Activated CD4-positive, alpha-beta T cell treated with anti-CD3 and anti-CD28 coated beads for 24 hours (primary cell): ENCODE data around the gene PROK2.

Source experiments
- DNase-seq, 2 donors: peaks; one replicate each; pipeline ENCODE4 v3.0.0-alpha.2; 2020; ENCODE audit warnings: low read depth in 2 of 2

PROK2 gene

DNA sequence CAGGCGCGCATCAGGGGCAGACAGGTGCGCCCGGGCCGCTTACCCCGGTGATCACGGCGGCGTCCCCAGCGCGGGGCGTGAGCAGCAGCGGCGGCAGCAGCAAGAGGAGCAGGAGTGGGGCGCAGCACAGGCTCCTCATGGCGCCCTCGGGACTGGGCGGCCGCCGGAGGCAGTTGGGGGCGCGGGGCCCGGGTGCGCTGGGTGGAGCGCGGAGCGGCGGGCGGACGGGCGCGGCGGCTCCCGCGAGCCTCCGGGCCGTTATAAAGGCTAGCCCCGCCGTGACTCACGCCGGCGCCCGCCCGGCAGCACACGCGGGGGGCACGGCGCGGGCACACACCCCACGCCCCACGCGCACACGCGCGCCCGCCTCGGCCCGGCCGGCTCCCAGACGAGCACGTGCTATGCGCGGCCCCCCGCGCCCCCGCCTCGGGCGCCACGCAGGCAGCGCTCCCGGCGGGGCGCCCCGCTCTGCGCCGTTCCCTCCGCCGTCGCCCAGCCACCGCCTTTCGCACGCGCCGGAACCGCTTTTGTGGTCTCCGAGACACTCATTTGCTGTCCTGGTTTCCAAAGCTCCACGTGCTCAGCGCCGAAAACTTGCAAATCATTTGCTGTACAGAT, at the start of gene PROK2:
Gene PROK2 (minus strand): TSS at position 235 of the 618 bp plus-strand sequence. CDS start 96 bp downstream, at position 139.
- DNase-seq, result peak in 1 of 2 donors; percentile 33

DNA sequence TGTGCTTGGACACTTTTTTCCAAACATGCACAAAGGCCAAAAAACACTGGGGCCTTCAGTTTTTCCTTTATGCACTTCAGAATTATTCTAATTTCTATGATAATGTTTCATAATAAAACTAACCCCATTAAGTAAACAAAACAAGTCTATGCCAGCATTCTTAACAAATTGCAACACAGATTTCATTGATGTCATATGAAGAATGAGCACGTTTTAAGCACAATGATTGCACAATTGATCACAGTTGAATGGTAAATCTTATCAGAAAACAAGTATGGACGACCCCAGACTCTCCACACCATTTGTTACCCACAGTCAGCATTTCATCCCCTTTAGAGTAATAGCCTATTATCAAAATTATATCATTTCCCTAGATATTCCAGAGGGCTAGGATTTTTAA, 46.7 kb upstream of the PROK2 start:
- no peak for DNase-seq

DNA sequence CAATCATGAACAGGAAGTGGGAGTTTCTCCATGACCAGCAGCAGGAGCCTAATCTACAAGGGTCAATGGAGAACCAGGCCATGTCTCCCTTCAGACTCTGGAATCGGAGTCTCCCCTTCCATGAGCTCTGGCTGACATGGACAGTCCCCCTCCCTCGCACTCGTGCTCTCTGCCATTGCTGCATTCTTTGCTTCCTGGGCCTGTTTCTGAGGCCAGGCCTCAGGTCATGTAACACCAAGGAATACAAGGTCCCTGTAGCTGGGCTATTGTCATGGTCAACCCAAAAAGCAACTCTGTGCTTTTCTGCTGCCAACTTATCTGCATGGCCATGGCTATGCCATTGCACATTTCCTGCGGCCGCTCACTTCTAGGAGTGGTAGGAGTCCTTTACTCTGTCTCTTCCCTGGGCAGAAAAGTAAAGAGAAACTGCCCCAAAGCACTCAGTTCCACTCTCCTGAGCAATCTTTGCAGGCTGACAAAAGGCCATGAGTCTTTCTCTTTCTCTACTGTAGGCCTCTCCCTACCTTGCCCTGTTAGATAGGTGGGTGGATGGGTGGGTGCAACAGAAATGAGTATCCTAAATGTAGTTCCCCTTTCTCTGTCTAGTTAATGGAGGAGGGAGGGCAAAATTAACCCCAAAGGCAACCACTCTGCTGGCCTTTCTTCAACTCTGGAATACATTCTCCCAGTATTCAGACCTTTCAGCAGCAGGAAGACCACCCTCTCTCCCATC, 40.8 kb upstream of the PROK2 start:
- no peak for DNase-seq

DNA sequence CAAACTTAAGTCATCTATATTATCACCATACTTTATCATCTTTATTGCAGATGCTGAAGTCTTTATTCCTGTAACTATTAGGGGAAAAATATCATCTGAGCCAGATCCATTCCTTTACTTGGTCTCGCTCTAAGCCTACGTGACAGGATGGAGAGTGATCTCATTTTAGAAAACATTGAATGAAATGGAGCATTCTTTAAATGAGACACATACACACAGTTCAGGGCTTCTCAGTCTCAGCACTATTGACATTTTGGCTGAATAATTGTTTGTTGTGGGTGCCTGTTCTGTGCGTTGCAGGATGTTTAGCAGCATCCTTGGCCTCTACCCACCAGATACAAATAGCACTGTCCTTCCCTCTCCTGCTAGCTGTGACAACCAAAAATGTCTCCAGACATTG, 36.2 kb upstream of the PROK2 start:
- DNase-seq, result no peak

DNA sequence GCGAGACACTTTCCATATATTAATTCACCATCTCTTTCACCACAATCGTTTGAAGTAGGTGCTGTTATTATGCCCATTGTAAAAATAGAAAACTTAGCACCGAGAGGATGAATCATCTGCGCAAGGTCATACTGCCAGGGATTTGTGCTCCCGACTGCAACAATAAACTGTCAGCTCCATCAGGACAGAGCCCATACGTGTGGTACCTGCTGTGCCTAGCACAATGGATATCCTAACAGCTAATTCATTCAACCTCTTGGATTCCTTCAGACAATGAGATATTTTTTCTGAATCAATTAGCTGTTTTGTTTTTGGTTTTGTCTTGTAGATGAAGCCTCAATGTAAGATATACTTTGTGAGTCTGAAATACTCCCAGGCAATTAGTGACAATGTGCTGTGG, 32.3 kb upstream of the PROK2 start:
- DNase-seq, result no peak

GRCh38 chr3:71816767-71817156, 31.8 kb upstream of the PROK2 start:
- no peak for DNase-seq

- no peak for DNase-seq
Observed at GRCh38 chr3:71815340-71816067, 30.6 kb upstream of the PROK2 start.

DNA sequence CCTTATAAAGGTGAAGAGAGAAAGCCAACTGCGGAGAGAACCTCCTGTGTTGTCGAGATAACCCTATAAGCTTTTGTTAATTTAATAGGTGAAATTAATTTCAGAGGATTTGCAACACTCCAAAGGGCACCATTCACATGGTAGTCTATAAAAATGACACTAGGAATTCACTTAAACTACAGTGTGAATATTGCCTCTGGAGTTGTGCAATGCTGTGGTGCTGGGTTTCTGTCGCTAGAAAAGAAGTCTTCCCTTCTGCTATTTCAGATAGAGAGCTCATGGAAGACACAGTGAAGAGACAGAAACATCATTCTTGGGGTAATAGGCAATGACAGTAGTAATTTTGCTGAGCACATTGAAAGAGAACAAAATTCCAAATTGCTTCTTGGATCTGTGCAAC, 28.8 kb upstream of the PROK2 start:
- DNase-seq, result no peak

- no peak for DNase-seq
Observed at GRCh38 chr3:71813073-71813472, 28.1 kb upstream of the PROK2 start.

DNA sequence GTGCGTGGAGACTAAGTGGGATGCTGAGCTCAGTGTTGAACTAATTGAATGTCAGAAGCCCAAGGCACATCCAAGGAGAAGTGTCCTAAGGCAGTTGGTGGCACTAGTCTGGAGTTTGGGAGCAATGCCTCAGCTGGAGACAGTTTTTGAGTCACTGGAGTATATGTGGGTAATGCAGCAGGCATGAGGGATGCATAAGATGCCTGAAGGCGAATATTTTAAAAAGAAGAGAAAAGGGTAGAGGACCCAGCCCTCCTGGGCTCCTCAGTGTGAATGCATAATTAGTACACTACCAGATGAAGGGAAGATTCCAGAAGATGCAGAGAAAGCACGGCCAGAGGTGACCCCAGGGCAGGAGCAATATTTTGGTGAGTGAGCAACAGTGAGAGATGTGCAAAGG, 25.1 kb upstream of the PROK2 start:
- no peak for DNase-seq

- no peak for DNase-seq
Observed at GRCh38 chr3:71809321-71810026, 24.5 kb upstream of the PROK2 start.

- no peak for DNase-seq
Observed at GRCh38 chr3:71806736-71807135, 21.8 kb upstream of the PROK2 start.

DNA sequence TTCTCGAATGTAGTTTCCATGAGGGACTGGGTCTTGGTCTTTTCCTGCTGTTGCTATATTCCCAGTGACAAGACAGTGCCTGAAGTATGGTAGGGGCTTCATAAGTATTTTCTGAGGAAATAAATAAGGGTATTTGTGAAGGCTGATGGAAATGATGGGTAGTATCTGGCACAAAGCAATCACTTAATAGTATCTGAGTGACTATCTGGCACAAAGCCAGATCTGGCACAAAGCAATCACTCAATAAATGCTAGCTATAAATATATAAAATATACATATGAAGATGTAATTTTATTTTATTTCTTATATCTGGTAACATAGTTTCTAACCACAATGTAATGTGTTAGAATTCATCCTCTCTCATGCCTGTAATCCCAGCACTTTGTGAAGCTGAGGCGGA, 20.7 kb upstream of the PROK2 start:
- DNase-seq, result no peak

DNA sequence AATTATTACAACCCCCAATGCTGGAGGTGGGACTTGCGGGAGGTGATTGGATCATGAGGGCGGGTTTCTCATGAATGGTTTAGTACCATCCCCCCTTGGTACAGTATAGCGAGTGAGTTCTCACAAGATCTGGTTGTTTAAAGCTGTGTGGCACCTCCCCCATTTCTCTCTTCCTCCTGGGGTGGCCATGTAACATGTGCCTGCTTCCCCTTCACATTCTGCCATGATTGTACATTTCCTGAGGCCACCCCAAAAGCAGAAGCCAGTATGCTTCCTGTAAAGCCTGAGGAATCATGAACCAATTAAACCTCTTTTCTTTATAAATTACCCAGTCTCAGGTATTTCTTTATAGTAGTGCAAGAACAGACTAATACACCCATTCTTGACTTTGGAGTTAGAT, 20.3 kb upstream of the PROK2 start:
- no peak for DNase-seq

GRCh38 chr3:71803248-71803647, 18.3 kb upstream of the PROK2 start:
- DNase-seq, result no peak

DNA sequence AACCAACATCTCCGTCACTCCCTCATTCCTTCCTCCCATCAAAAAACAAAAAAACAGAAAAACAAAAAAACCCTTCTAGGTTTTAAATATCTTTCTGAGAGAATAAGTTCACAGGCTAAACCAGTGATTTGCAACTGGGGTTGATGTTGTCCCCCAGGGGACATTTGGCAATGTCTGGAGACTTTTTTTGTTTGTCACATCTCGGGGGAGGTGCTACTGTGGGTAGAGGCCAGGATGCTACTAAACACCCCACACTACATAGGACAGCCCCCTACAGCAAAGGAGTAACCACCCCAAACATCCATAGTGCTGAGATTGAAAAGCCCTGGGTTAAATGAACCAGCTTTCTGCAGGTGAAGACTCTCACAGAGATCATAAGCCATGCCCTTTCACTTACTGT, 17.0 kb upstream of the PROK2 start:
- no peak for DNase-seq

GRCh38 chr3:71800023-71800422, 15.1 kb upstream of the PROK2 start:
- no peak for DNase-seq

DNA sequence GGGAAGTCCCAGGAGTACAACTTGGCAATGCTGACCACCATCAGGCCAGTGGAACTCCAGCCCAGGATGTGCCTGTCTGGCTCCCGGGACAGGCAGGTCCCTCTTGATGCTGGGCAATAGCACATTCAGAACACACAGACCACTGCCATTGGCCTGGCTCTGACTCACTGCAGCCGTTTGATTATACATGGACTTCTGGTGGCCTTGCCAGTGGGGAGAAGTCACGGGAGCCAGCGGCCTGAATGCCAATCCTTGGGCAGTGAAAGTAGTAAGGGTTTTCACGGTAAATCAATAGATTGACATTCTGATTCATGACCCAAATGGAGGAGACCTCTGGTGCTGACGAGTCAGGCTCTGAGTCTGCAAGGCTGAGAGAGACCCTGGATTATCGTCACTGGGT, 12.5 kb upstream of the PROK2 start:
- no peak for DNase-seq

DNA sequence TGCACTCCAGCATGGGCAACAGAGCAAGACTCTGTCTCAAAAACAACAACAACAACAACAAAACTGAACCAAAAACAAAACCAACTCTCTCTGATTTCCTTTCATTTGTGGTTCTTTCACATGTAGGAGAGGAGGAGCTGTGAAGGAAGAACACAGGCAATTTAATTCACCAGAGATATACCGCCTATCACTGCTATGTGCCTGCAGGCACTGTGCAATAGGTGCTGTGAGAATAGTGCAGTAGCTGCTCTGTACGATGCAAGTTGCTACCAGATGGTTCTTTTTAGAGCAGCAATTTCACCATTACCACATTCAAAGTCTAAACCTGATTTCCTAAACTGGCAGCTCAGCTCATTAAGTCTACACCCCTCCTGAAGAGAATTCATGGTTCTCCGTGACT, 11.3 kb upstream of the PROK2 start:
- no peak for DNase-seq

GRCh38 chr3:71791634-71792033, 6.7 kb upstream of the PROK2 start:
- no peak for DNase-seq

GRCh38 chr3:71789922-71790321, 5.0 kb upstream of the PROK2 start:
- no peak for DNase-seq

GRCh38 chr3:71787851-71788405, 3.0 kb upstream of the PROK2 start:
- DNase-seq, result no peak
